GM10266 (cell line): Measurements from ENCODE around the gene LMX1A.

Experiments used
- DNase-seq: peaks from one replicate; pipeline ENCODE4 v3.0.0; 2012; ENCODE audit errors: extremely low spot score
- CTCF ChIP-seq: IDR thresholded peaks from 2 replicates; pipeline ENCODE4 v1.5.1; 2012; ENCODE audit warnings: mild to moderate bottlenecking, low read depth; ENCODE audit not compliant: control insufficient read depth, insufficient read depth; ENCODE audit errors: missing control alignments

LMX1A gene

GRCh38 chr1:165342587-165342986, 13.9 kb downstream of the LMX1A start:
- TF ChIP-seq CTCF: no peak
- no peak for DNase-seq

GRCh38 chr1:165342168-165342567, 14.3 kb downstream of the LMX1A start:
- no peak for TF ChIP-seq CTCF

GRCh38 chr1:165339164-165339563, 17.4 kb downstream of the LMX1A start:
- TF ChIP-seq CTCF: no peak
- no peak for DNase-seq

More at GRCh38 chr1:165342168-165342567, 14.3 kb downstream of the LMX1A start:
- DNase-seq: no peak

GRCh38 chr1:165330483-165330882, 26.0 kb downstream of the LMX1A start:
- no peak for TF ChIP-seq CTCF
- DNase-seq: no peak

- TF ChIP-seq CTCF: no peak
- no peak for DNase-seq
These were observed 27.4 kb downstream of the LMX1A start for GRCh38 chr1:165329104-165329503.

GRCh38 chr1:165328136-165328535, 28.4 kb downstream of the LMX1A start:
- no peak for TF ChIP-seq CTCF
- DNase-seq: no peak

- TF ChIP-seq CTCF: no peak
- no peak for DNase-seq
These were observed 29.0 kb downstream of the LMX1A start for GRCh38 chr1:165327538-165327937.
